GM12873 (cell line): ENCODE results near the gene TRAFD1.

Source experiments
- CTCF ChIP-seq: IDR thresholded peaks from 2 replicates; pipeline ENCODE4 v1.5.1; 2012; ENCODE audit warnings: low read depth, mild to moderate bottlenecking, moderate library complexity, low read length, control low read depth; ENCODE audit not compliant: insufficient read depth; ENCODE audit errors: missing control alignments

The TRAFD1 gene

GRCh38 chr12:112178796-112179195, 53.4 kb downstream of the TRAFD1 start:
- no peak for TF ChIP-seq CTCF

GRCh38 chr12:112179341-112179740, 54.0 kb downstream of the TRAFD1 start:
- no peak for TF ChIP-seq CTCF

GRCh38 chr12:112179916-112180315, 54.6 kb downstream of the TRAFD1 start:
- no peak for TF ChIP-seq CTCF

- no peak for TF ChIP-seq CTCF
Observed at GRCh38 chr12:112180422-112180821, 55.1 kb downstream of the TRAFD1 start.

GRCh38 chr12:112182499-112182898, 57.1 kb downstream of the TRAFD1 start:
- no peak for TF ChIP-seq CTCF

- no peak for TF ChIP-seq CTCF
Observed at GRCh38 chr12:112183141-112184021, 58.0 kb downstream of the TRAFD1 start.

GRCh38 chr12:112184056-112184887, 58.9 kb downstream of the TRAFD1 start:
- TF ChIP-seq CTCF, result no peak
